H1 (cell line): ENCODE measurements around the gene ZNF283. TPM values are rescaled to one million over a fixed set of nuclear protein-coding genes. Genes with fewer than 3 reads are reported as not detected.

ENCODE experiments used
- SIX5 ChIP-seq: IDR thresholded peaks from 2 replicates; pipeline ENCODE4 v1.6.1; 2011; ENCODE audit warnings: mild to moderate bottlenecking, low read depth, low read length
- polyA plus RNA-seq, 7 experiments: library from polyadenylated mRNA; depleted of rRNA in 3 of 7; stranded (reverse) in 5 of 7; unstranded in 2 of 7; fragments of >200 nt in 5 of 7; fragments of 200-250 nt in 2 of 7; gene quantifications; 1 replicate in 5 of 7; 2 replicates in 1 of 7; 4 replicates in 1 of 7; pipeline versions ENCODE4 v1.2.1 to v1.2.3, GENCODE V29; 2011 to 2013; ENCODE audit warnings: missing spikeins in 2 of 7, mixed read lengths in 2 of 7
- total RNA-seq: library from RNA; stranded (reverse); fragmentation: NEBNext Ultra II Directional; extraction: Animal tissue kit (Norgen Biotek cat#: 25700); gene quantifications from 2 replicates; pipeline ENCODE4 v1.2.1, GENCODE V29; 2021

Gene ZNF283
- total and polyA plus RNA-seq, 2 of the 8 experiments (the other 6 are each of a cell fraction or from before 2014, with no cell fraction given) = 1.1 to 4.3 TPM

GRCh38 chr19:43820098-43820883 is 6.8 kb upstream of the ZNF283 start (continued):
- TF ChIP-seq SIX5 = peak; percentile 26; the same call in 1 of the 2 replicates
